A549 (cell line): Measurements from ENCODE around the gene GRIK1. TPM values are rescaled to one million over a fixed set of nuclear protein-coding genes. Genes with fewer than 3 reads are reported as not detected.

Experiments
- ATAC-seq, 2 experiments: fragments of 200-7000 bp in 1 of 2; fragments of >200 bp in 1 of 2; cut with Nextera tagmentation in 1 of 2; cut with Tn5 transposase in 1 of 2; 3 replicates each; pipeline versions ENCODE4 v1.8.0 to v1.9.1; 2018 to 2020; ENCODE audit warnings: mild to moderate bottlenecking in 1 of 2, moderate library complexity in 1 of 2
- CTCF ChIA-PET: fragments of 300-600 bp; sonication (Branson Sonifier 250); formaldehyde crosslinking; extraction: SDS; loops from one replicate; lab custom pipeline; 2021; ENCODE audit warnings: antibody characterized with exemption, inconsistent platforms; lab: Yijun Ruan, JAX
- POLR2A ChIA-PET: fragments of 350-600 bp; formaldehyde crosslinking; extraction: SDS; loops from one replicate; lab custom pipeline; 2021; ENCODE audit warnings: antibody characterized with exemption, inconsistent platforms; lab: Yijun Ruan, JAX
- DNase-seq, 2 experiments: peaks; one replicate each; pipeline versions ENCODE4 v3.0.0 to v3.0.0-alpha.2; 2011 to 2016; ENCODE audit warnings: low read depth in 1 of 2, low spot score in 1 of 2
- FAIRE-seq: peaks from 2 replicates; lab custom pipeline; 2011; peaks lifted over from hg19 to GRCh38; lab: Jason Lieb, UNC
- H3K27ac ChIP-seq, 2 experiments: fragments of >200 bp; sonication (Bioruptor Twin); formaldehyde crosslinking; 3 replicates each; pipeline ENCODE4 v1.5.1; 2016 to 2017
- H3K4me1 ChIP-seq: fragments of >200 bp; sonication (Bioruptor Twin); formaldehyde crosslinking; 3 replicates; pipeline ENCODE4 v1.6.1; 2016
- H3K4me2 ChIP-seq: fragments of >200 bp; sonication (Bioruptor Twin); formaldehyde crosslinking; 3 replicates; pipeline ENCODE4 v1.6.1; 2016
- H3K4me3 ChIP-seq: fragments of >200 bp; sonication (Bioruptor Twin); formaldehyde crosslinking; 3 replicates; pipeline ENCODE4 v1.5.1; 2016
- H3K9me3 ChIP-seq: fragments of >200 bp; sonication (Bioruptor Twin); formaldehyde crosslinking; 3 replicates; pipeline ENCODE4 v1.6.1; 2016
- CHD2 ChIP-seq: fragments of 150-350 bp; IDR thresholded peaks from 2 replicates; pipeline ENCODE4 v1.6.1; 2014; ENCODE audit warnings: low read length; ENCODE audit not compliant: partially characterized antibody
- FOSB ChIP-seq: fragments of 250-450 bp; sonication (Bioruptor Pico); IDR thresholded peaks from 2 replicates; pipeline ENCODE4 v1.5.0; 2020; ENCODE audit warnings: mild to moderate bottlenecking, moderate library complexity
- FOSL2 ChIP-seq, 2 experiments: fragments of 450-650 bp in 1 of 2; fragments of >200 bp in 1 of 2; sonication (Bioruptor Twin) in 1 of 2; formaldehyde crosslinking; IDR thresholded peaks; 2 replicates each; pipeline versions ENCODE4 v1.5.0 to v1.6.1; 2016 to 2020; ENCODE audit warnings: mild to moderate bottlenecking in 1 of 2, moderate library complexity in 1 of 2
- GATA3 ChIP-seq: IDR thresholded peaks from 2 replicates; pipeline ENCODE4 v1.6.1; 2012; ENCODE audit warnings: borderline replicate concordance
- HEYL ChIP-seq: fragments of 250-450 bp; sonication (Bioruptor Pico); IDR thresholded peaks from 2 replicates; pipeline ENCODE4 v1.8.0; 2021; ENCODE audit warnings: mild to moderate bottlenecking, moderate library complexity
- HOXA7 ChIP-seq: fragments of 250-450 bp; sonication (Bioruptor Pico); IDR thresholded peaks from 2 replicates; pipeline ENCODE4 v1.5.0; 2020; ENCODE audit warnings: mild to moderate bottlenecking, moderate library complexity
- JUN ChIP-seq, 2 experiments: fragments of >200 bp; sonication (Bioruptor Twin); formaldehyde crosslinking; IDR thresholded peaks; 2 replicates in 1 of 2; 3 replicates in 1 of 2; pipeline ENCODE4 v1.6.1; 2016 to 2017
- KDM1A ChIP-seq: fragments of 200-600 bp; sonication (generic); IDR thresholded peaks from 2 replicates; pipeline ENCODE4 v1.6.1; 2016; ENCODE audit warnings: low read depth, mild to moderate bottlenecking
- KDM5A ChIP-seq: fragments of 200-600 bp; sonication (generic); IDR thresholded peaks from 2 replicates; pipeline ENCODE4 v1.6.1; 2016; ENCODE audit warnings: antibody characterized with exemption, mild to moderate bottlenecking
- MYC ChIP-seq: IDR thresholded peaks from 2 replicates; pipeline ENCODE4 v1.6.1; 2012; ENCODE audit warnings: mild to moderate bottlenecking, inconsistent platforms, low read length, improper control_type of control experiment, borderline replicate concordance
- PHF8 ChIP-seq: fragments of 200-600 bp; sonication (generic); IDR thresholded peaks from 2 replicates; pipeline ENCODE4 v1.6.1; 2016; ENCODE audit warnings: low read depth, mild to moderate bottlenecking, antibody characterized with exemption, moderate library complexity, borderline replicate concordance
- ZC3H11A ChIP-seq: fragments of 450-650 bp; IDR thresholded peaks from 2 replicates; pipeline ENCODE4 v1.6.1; 2014; ENCODE audit warnings: antibody characterized with exemption, mild to moderate bottlenecking
- ZFP36 ChIP-seq: fragments of 450-650 bp; IDR thresholded peaks from 2 replicates; pipeline ENCODE4 v1.6.1; 2014; ENCODE audit warnings: borderline replicate concordance; ENCODE audit not compliant: partially characterized antibody
- WGBS: methylation state at CpG from one replicate; pipeline ENCODE4 v1.1.6; 2017; ENCODE audit errors: missing lambda C conversion rate; 5-methylcytosine and 5-hydroxymethylcytosine counted together
- polyA plus RNA-seq, 4 experiments: library from polyadenylated mRNA; depleted of rRNA in 3 of 4; stranded (reverse); fragments of >200 nt; fragmentation: RNase III in 1 of 4; extraction: RNeasy Plus Mini Kit Qiagen cat#74134 plus additional on column Dnase treatment in 1 of 4; gene quantifications; 2 replicates in 3 of 4; 3 replicates in 1 of 4; pipeline ENCODE4 v1.2.3, GENCODE V29; 2011 to 2017
- TF ChIP-seq, protein P1 (sequence below): IDR thresholded peaks from 2 replicates; pipeline ENCODE4 v1.6.1; 2012; ENCODE audit warnings: low read depth, borderline replicate concordance
- TF ChIP-seq, protein P2 (sequence below): fragments of 200-600 bp; sonication (generic); IDR thresholded peaks from 2 replicates; pipeline ENCODE4 v1.6.1; 2016; ENCODE audit warnings: antibody characterized with exemption, mild to moderate bottlenecking, moderate library complexity
- TF ChIP-seq, protein P3 (sequence below): fragments of >200 bp; sonication (Bioruptor Twin); formaldehyde crosslinking; IDR thresholded peaks from 3 replicates; pipeline ENCODE4 v1.5.1; 2016
- TF ChIP-seq, protein P4 (sequence below): fragments of 450-650 bp; IDR thresholded peaks from 2 replicates; pipeline ENCODE4 v1.6.1; 2014; ENCODE audit warnings: antibody characterized with exemption

The GRIK1 gene
- polyA plus RNA-seq, 2 of the 4 experiments (the other 2 are of a cell fraction) = not detected

DNA sequence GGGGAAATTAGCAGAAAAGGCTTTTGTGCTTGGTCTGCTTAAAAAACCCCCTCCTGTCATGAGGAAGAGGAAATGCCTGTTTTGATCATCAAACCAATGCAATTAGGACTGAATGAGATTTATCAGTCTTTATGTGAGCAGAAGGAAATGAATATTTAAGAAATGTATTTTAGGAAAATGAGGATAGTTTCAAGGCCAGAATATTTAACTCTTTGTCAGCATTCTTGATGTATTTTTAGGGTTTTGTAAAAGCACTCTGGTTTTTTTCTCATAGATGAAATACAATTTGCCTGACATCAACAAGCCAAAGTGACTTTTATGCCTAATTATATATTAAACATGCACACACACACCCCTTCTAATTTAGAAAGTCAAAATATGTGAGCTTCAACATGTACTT lies 213.8 kb downstream of the GRIK1 start:
- no peak overlapping the region for H3K27ac ChIP-seq
- H3K4me2 ChIP-seq = no peak overlapping the region
- H3K4me3 ChIP-seq = no peak overlapping the region
- CTCF ChIA-PET = no interaction called here
- ATAC-seq (no peak), FAIRE-seq (no peak), DNase-seq (no peak)
- no peak for TF ChIP-seq FOSB (CRISPR knock-in tag)
- no peak for TF ChIP-seq HOXA7
- TF ChIP-seq KDM1A = no peak
- TF ChIP-seq, protein P1, sequence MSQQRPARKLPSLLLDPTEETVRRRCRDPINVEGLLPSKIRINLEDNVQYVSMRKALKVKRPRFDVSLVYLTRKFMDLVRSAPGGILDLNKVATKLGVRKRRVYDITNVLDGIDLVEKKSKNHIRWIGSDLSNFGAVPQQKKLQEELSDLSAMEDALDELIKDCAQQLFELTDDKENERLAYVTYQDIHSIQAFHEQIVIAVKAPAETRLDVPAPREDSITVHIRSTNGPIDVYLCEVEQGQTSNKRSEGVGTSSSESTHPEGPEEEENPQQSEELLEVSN = no peak
- TF ChIP-seq FOSL2 (IDR thresholded peaks at IDR 0.05) = no peak
- no peak for TF ChIP-seq FOSL2 (CRISPR knock-in tag; IDR thresholded peaks at IDR 0.05)
- TF ChIP-seq JUN (IDR thresholded peaks at IDR 0.05) = no peak
- no peak for TF ChIP-seq ZC3H11A
- TF ChIP-seq ZFP36 = no peak
- H3K9me3 ChIP-seq = no peaks in the 10 kb centered on the region
- POLR2A ChIA-PET = no interaction called here
- H3K4me1 ChIP-seq = no peaks in the 10 kb centered on the region

DNA sequence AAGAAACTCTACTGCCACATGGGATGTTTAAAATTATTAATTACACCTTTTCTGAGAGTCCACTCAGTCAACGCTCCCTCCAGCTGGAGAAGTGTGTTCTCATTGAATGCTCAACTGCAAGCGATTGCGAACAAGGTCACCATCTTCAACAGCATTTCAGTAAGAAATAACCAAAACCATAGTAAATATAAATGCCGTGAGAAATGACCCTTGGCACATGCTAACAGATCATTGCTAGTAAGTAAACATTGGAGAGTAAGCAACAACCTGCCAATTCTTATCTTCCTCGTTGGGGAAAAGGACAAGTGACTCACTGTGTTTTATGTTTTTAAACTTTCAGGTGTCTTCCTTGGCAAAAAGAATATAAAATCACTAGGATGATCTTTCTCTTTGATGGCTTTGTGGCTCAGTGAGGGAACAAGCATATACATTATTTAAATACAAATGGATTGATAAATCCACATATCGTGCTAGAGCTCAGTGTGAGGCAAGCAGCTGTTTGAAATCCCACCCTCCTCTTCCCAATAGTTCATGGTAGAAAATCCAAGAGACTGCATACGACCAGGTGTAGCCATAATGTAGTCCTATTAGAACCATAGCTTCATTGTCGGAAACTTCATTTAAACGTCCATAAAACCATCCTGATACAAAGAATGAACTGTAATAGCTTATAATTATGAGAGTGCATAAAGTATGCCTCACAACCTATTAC lies 214.6 kb downstream of the GRIK1 start:
- no peaks in the 10 kb centered on the region for H3K4me1 ChIP-seq
- no peak overlapping the region for H3K27ac ChIP-seq
- no peak overlapping the region for H3K4me3 ChIP-seq
- H3K4me2 ChIP-seq = no peak overlapping the region
- H3K9me3 ChIP-seq = no peaks in the 10 kb centered on the region
- DNase-seq = no peak
- POLR2A ChIA-PET = no interaction called here
- CTCF ChIA-PET = interaction anchor here (0.9 kb wide), 1 partner anchor 461 kb away, joined by 3 read pairs; no protein-coding TSS in a partner anchor
- WGBS = 25% methylated on average over 9 of the region's 9 CpGs
- TF ChIP-seq FOSL2 (IDR thresholded peaks at IDR 0.05) = no peak
- TF ChIP-seq FOSL2 (CRISPR knock-in tag; IDR thresholded peaks at IDR 0.05) = no peak
- no peak for TF ChIP-seq MYC
- no peak for TF ChIP-seq KDM5A
- no peak for TF ChIP-seq HEYL (CRISPR knock-in tag)
- TF ChIP-seq, protein P2, sequence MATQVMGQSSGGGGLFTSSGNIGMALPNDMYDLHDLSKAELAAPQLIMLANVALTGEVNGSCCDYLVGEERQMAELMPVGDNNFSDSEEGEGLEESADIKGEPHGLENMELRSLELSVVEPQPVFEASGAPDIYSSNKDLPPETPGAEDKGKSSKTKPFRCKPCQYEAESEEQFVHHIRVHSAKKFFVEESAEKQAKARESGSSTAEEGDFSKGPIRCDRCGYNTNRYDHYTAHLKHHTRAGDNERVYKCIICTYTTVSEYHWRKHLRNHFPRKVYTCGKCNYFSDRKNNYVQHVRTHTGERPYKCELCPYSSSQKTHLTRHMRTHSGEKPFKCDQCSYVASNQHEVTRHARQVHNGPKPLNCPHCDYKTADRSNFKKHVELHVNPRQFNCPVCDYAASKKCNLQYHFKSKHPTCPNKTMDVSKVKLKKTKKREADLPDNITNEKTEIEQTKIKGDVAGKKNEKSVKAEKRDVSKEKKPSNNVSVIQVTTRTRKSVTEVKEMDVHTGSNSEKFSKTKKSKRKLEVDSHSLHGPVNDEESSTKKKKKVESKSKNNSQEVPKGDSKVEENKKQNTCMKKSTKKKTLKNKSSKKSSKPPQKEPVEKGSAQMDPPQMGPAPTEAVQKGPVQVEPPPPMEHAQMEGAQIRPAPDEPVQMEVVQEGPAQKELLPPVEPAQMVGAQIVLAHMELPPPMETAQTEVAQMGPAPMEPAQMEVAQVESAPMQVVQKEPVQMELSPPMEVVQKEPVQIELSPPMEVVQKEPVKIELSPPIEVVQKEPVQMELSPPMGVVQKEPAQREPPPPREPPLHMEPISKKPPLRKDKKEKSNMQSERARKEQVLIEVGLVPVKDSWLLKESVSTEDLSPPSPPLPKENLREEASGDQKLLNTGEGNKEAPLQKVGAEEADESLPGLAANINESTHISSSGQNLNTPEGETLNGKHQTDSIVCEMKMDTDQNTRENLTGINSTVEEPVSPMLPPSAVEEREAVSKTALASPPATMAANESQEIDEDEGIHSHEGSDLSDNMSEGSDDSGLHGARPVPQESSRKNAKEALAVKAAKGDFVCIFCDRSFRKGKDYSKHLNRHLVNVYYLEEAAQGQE = no peak
- TF ChIP-seq, protein P3, sequence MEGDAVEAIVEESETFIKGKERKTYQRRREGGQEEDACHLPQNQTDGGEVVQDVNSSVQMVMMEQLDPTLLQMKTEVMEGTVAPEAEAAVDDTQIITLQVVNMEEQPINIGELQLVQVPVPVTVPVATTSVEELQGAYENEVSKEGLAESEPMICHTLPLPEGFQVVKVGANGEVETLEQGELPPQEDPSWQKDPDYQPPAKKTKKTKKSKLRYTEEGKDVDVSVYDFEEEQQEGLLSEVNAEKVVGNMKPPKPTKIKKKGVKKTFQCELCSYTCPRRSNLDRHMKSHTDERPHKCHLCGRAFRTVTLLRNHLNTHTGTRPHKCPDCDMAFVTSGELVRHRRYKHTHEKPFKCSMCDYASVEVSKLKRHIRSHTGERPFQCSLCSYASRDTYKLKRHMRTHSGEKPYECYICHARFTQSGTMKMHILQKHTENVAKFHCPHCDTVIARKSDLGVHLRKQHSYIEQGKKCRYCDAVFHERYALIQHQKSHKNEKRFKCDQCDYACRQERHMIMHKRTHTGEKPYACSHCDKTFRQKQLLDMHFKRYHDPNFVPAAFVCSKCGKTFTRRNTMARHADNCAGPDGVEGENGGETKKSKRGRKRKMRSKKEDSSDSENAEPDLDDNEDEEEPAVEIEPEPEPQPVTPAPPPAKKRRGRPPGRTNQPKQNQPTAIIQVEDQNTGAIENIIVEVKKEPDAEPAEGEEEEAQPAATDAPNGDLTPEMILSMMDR = no peak
- TF ChIP-seq CHD2 = no peak
- TF ChIP-seq GATA3 = no peak
- no peak for TF ChIP-seq PHF8
- TF ChIP-seq, protein P4, sequence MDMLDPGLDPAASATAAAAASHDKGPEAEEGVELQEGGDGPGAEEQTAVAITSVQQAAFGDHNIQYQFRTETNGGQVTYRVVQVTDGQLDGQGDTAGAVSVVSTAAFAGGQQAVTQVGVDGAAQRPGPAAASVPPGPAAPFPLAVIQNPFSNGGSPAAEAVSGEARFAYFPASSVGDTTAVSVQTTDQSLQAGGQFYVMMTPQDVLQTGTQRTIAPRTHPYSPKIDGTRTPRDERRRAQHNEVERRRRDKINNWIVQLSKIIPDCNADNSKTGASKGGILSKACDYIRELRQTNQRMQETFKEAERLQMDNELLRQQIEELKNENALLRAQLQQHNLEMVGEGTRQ = no peak
- no peak for ATAC-seq
- FAIRE-seq = no peak
